Caki2 (cell line): Measurements from ENCODE around the gene HSP90AB1. TPM values are rescaled to one million over a fixed set of nuclear protein-coding genes. Genes with fewer than 3 reads are reported as not detected.
"Not testable (repeated sequence)": the region's sequence is repeated elsewhere in the genome, so short reads cannot be mapped to it uniquely, and the experiment has no call there.

ENCODE experiments used
- DNase-seq: peaks from one replicate; pipeline ENCODE4 v3.0.0-alpha.2; 2015; ENCODE audit warnings: low read depth
- in situ Hi-C: cut with HindIII; loops from 2 replicates; pipeline ENCODE4 v1.10.0; 2016; ENCODE audit warnings: low sequenced_read_pairs, low pct_unique_long_range_greater_than_20kb, mixed read lengths
- total RNA-seq: library from RNA; depleted of rRNA; stranded (reverse); fragments of >200 nt; shearing (Covaris generic); gene quantifications from 2 replicates; pipeline ENCODE4 v1.2.3, GENCODE V29; 2014; ENCODE audit warnings: low replicate concordance

The HSP90AB1 gene
- total RNA-seq, 1 experiment from 2014 or later, result 807 TPM

GRCh38 chr6:44221291-44221960 lies 25.5 kb upstream of the HSP90AB1 start:
- DNase-seq, result peak; percentile 87
- in situ Hi-C loops, result no loop called here

DNA sequence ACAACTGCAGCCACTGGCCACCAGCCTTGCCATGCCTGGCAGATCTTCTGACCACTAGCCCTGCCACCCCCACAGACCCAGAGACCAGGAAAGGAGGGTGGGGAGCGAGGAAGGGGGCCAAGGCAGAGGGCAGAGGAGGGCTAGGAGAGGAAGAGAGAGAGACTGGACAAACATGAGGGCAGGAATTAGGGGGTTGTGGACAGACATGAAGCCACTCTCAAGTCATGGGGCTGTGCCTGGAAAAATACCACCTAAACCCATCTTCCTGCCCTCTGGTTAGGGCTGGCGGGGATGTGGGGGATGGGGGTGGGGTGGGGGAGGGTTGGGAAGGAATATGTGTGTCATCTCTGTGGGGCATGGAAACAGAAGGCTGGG lies 25.0 kb upstream of the HSP90AB1 start:
- in situ Hi-C loops, result no loop called here
- no peak for DNase-seq

- peak; percentile 27 for DNase-seq
- in situ Hi-C loops, result no loop called here
Measured at GRCh38 chr6:44222486-44223318, 24.2 kb upstream of the HSP90AB1 start.

DNA sequence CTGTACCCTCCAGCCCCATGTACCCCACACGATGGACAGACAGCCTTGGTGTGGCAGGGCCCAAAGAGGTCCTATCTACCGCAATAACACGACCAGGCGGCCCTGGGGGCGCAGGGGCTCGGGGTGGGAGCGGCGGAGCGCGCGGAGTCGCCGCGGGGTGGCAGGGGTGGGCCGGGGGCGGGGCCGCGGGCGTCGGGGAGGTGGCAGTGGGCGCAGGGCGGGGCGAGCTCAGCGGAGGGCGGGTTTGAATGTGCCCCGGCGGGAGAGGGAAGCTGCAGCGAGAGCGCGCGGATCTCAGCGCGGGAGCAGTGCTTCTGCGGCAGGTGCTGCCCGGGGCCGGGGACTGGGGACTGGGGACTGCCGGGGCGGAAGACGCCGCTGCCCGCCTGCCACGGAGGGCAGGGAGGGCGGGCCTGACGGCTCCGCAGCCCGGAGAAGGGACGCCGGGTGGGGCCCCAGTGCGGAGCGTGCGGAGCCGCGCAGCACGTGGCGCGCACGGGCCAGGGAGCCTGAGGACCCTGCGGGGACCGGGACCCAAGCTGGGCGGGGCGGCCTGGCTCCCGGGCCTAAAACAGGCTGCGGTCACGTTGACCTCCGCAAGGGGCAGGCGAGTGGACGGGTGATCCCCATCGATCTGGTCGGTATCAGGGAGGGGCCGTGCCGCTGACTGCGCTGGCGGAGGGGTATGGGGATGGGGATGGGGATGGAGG lies 23.4 kb upstream of the HSP90AB1 start, which contains the start of gene SLC29A1:
SLC29A1 (plus strand) TSS at position 277 of the 710 bp plus-strand sequence. CDS start 3,719 bp downstream, outside the sequence.
- in situ Hi-C loops, result no loop called here
- DNase-seq, result peak; percentile 48

- in situ Hi-C loops, result no loop called here
- DNase-seq, result peak; percentile 50
Measured at GRCh38 chr6:44224029-44224964, 22.6 kb upstream of the HSP90AB1 start.

- in situ Hi-C loops, result no loop called here
Measured at GRCh38 chr6:44224965-44225305, 22.0 kb upstream of the HSP90AB1 start.

GRCh38 chr6:44225579-44226325 lies 21.1 kb upstream of the HSP90AB1 start:
- in situ Hi-C loops, result no loop called here

More at GRCh38 chr6:44224965-44225305, 22.0 kb upstream of the HSP90AB1 start:
- DNase-seq, result no peak

DNA sequence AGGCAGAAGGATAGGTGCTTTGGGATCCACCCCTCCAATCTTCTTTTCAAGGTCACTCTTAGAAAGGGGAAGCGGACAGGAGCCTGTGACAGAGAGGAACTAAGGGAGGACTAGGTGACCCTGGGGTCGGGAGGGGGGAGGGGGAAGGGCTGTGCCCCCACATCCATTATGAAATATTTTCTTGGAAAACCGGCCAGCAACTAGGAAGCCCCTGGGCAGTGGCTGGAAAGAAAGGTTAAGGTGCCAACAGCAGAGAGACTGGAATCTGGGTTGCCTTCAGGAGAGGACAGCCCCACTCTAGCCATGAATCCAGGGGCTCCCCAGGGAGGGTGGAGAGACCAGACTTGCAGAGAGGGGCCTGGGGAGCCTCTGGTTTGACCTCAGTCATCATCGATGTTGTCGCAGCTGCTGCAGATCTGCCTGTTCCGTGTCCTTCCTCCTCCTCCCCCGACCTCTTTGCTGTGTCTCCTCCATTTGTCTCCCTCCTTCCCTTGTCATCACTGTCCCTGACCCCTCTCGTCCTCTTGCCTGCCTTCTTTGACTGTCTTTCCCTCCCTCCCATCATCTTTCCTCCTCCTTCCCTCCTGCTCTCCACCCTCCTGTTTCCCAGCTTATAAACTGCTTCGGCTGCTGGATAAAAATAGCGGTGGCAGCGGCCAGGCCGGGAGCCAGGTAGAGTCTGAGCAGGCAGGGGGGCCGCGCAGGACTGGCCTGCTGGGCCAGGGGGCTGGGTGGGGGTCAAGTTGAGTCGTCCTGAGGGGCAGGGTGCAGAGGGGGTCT lies 20.3 kb upstream of the HSP90AB1 start:
- in situ Hi-C loops, result no loop called here
- DNase-seq, result no peak

More at GRCh38 chr6:44225579-44226325, 21.1 kb upstream of the HSP90AB1 start:
- no peak for DNase-seq

DNA sequence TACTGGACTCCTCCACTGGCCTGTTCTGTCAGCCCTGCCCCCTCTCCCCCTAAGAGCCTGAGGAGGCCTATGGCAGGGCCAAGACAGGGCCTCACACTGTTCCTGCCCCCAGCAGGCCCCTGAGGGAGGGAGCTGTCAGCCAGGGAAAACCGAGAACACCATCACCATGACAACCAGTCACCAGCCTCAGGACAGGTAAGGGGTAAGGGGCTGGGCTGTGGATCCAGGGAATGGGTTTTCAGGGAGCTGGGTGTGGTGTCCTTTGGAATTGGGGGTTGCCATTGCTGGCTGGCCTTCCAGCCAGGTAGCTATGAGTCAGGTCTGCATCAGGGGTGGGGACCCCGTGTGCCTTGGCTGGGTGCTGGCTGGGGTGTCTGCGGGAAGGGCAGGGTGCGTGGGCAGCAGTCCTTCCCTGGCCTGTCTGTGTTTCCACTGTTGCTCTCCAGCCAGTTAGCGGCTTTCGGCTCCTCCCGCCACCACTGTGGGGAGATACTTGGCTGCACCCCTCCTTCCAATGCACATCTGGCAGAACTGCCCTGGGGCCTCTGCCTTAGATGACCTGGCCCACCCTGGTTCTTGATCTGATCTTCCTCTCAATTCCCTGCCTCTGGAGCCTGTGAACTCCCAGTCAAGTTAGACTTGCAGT lies 19.6 kb upstream of the HSP90AB1 start:
- DNase-seq, result no peak
- in situ Hi-C loops, result no loop called here

- in situ Hi-C loops, result no loop called here
- no peak for DNase-seq
Measured at GRCh38 chr6:44228031-44228430, 18.9 kb upstream of the HSP90AB1 start.

DNA sequence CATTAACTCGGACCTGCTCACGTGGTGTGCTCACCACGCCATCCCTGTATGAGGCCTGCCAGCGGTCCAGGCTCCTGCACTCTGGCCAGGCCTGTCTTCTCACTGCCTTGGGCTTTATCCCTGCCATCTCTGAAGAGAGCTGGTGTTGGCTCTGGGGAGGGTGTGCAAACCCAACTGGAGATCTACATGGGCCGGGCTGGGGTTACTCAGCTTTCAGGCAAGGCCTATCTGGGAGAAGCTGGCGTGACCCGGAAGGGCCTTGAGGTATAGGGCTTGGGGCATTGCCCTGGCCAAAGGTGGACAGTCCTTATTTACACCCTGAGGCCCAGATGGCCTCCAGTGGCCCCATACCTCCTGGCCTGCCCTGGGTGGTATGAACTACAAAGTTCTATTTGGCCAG lies 18.5 kb upstream of the HSP90AB1 start:
- no peak for DNase-seq
- in situ Hi-C loops, result no loop called here

GRCh38 chr6:44228836-44229235 lies 18.1 kb upstream of the HSP90AB1 start:
- in situ Hi-C loops, result no loop called here
- no peak for DNase-seq

DNA sequence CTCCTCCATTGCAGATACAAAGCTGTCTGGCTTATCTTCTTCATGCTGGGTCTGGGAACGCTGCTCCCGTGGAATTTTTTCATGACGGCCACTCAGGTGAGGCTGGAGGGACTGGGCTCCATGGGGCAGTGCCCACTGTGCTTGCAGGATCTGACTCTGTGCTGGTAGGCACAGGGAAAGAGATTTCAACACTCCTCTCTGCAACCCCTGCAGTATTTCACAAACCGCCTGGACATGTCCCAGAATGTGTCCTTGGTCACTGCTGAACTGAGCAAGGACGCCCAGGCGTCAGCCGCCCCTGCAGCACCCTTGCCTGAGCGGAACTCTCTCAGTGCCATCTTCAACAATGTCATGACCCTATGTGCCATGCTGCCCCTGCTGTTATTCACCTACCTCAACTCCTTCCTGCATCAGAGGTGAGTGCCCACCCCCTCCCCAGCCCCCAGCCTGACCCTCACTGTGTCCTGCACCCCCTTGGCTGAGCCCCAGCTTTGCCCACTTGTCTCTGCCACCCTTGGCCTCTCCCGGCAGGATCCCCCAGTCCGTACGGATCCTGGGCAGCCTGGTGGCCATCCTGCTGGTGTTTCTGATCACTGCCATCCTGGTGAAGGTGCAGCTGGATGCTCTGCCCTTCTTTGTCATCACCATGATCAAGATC lies 17.4 kb upstream of the HSP90AB1 start:
- no peak for DNase-seq
- in situ Hi-C loops, result no loop called here

DNA sequence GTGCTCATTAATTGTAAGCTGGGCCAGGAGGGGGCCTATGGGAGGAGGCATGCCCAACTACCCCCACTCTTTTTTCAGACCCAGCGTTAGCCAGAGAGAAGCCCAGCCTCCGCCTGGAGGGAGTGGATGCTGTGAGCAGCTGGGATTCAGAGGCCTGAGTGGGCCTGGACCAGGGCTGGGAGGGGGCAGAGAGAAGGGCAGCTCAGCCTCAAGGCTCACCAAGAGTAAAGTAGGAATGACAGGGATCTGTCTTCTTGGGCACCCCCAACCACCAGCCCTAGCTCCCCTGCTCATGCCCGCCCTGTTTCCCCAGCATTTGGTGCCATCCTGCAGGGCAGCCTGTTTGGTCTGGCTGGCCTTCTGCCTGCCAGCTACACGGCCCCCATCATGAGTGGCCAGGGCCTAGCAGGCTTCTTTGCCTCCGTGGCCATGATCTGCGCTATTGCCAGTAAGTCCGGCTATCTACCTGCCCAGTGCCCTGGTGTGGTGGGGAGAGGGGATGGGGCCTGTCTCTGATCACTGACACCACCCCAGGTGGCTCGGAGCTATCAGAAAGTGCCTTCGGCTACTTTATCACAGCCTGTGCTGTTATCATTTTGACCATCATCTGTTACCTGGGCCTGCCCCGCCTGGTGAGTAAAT lies 16.7 kb upstream of the HSP90AB1 start:
- in situ Hi-C loops, result no loop called here
- no peak for DNase-seq

GRCh38 chr6:44231426-44231825 lies 15.5 kb upstream of the HSP90AB1 start:
- DNase-seq, in situ Hi-C loops: not testable (repeated sequence)
